Heart left ventricle (tissue), 16 donors: ENCODE measurements around the gene LDHD. TPM values are rescaled to one million over a fixed set of nuclear protein-coding genes. Genes with fewer than 3 reads are reported as not detected.
A peak's percentile ranks its signal among the peaks of the same experiment; 100 is the strongest.
"Not testable (repeated sequence)": the region's sequence is repeated elsewhere in the genome, so short reads cannot be mapped to it uniquely, and the experiment has no call there.

Experiments
- ATAC-seq, 4 donors: fragments of 200-7000 bp; cut with Tn5 transposase; one replicate each; pipeline ENCODE4 v1.9.1; 2020 to 2022; ENCODE audit warnings: moderate library complexity in 4 of 4, mild to moderate bottlenecking in 3 of 4, moderate number of reproducible peaks in 1 of 4
- DNase-seq, 5 donors: peaks; one replicate each; pipeline ENCODE4 v3.0.0-alpha.2; 2020
- H3K27ac ChIP-seq, 12 donors: fragments of 200-600 bp; sonication (generic) in 4 of 12; one replicate each; pipeline versions ENCODE4 v1.5.0 to v1.8.0; 2016 to 2022; ENCODE audit warnings: mild to moderate bottlenecking in 2 of 12
- H3K27me3 ChIP-seq, 9 donors: fragments of 200-600 bp; sonication (generic) in 2 of 9; one replicate each; pipeline versions ENCODE4 v1.5.1 to v1.8.0; 2016 to 2022; ENCODE audit warnings: mild to moderate bottlenecking in 3 of 9
- H3K36me3 ChIP-seq, 9 donors: fragments of 200-600 bp; sonication (generic) in 2 of 9; one replicate each; pipeline versions ENCODE4 v1.5.0 to v1.8.0; 2018 to 2022; ENCODE audit warnings: mild to moderate bottlenecking in 2 of 9
- H3K4me1 ChIP-seq, 12 donors: fragments of 200-600 bp; sonication (generic) in 4 of 12; one replicate each; pipeline versions ENCODE4 v1.5.0 to v1.8.0; 2016 to 2022; ENCODE audit warnings: mild to moderate bottlenecking in 3 of 12
- H3K4me3 ChIP-seq, 12 donors: fragments of 200-600 bp; sonication (generic) in 4 of 12; one replicate each; pipeline versions ENCODE4 v1.5.0 to v1.8.0; 2017 to 2022; ENCODE audit warnings: mild to moderate bottlenecking in 9 of 12, moderate library complexity in 4 of 12
- H3K9me3 ChIP-seq, 12 donors: fragments of 200-600 bp; sonication (generic) in 4 of 12; one replicate each; pipeline versions ENCODE4 v1.5.0 to v1.8.0; 2016 to 2022; ENCODE audit warnings: mild to moderate bottlenecking in 1 of 12
- POLR2A ChIP-seq, 2 donors: fragments of 450-650 bp; IDR thresholded peaks; one replicate each; pipeline ENCODE4 v1.6.1; 2017; ENCODE audit warnings: antibody characterized with exemption in 2 of 2, mild to moderate bottlenecking in 2 of 2, moderate library complexity in 2 of 2
- WGBS, 4 donors: extraction: QIAGEN DNeasy Blood & Tissue Kit in 2 of 4; methylation state at CpG; one replicate each; pipeline versions ENCODE4 v1.1.5 to v1.1.7; 2013 to 2018; 5-methylcytosine and 5-hydroxymethylcytosine counted together
- intact Hi-C, 10 donors: fragments of 100-400 bp; cut with DNase I; formaldehyde crosslinking; loops; one replicate each; pipeline versions ENCODE4 v1.11.1 to v1.14.2; 2022
- polyA plus RNA-seq, 2 donors: library from polyadenylated mRNA; stranded (reverse); fragments of 200-250 nt; gene quantifications; one replicate each; pipeline ENCODE4 v1.2.3, GENCODE V29; 2013
- total RNA-seq, 9 donors: library from RNA; depleted of rRNA in 2 of 9; stranded (reverse); fragments of >200 nt in 2 of 9; fragmentation: NEBNext Ultra II Directional in 3 of 9; extraction: Animal tissue kit (Norgen Biotek cat#: 25700) in 3 of 9; gene quantifications; one replicate each; pipeline versions ENCODE4 v1.1.0 to v1.2.4, GENCODE V29; 2016 to 2023
- TF ChIP-seq, protein P1 (sequence below), 12 donors: fragments of 200-600 bp; sonication (generic) in 4 of 12; IDR thresholded peaks; one replicate each; pipeline versions ENCODE4 v1.5.0 to v1.8.0; 2018 to 2022; ENCODE audit warnings: antibody characterized with exemption in 12 of 12, mild to moderate bottlenecking in 5 of 12
- donor health status: ischemic (EF 13 %, LVEDD 7.1; RV severe dilation, severe dysfunction).
- donor health status: healthy with polysubstance abuse.
- donor health status: DM: no; HTN: yes; CAD: no.
- donor health status: DM: no; HTN: no; CAD: no.
- donor health status: ischemic (EF 25% LVEDD 6.9; RV normal size, moderate dysfunction).
- donor health status: ischemic (EF 25% LVEDD 5.7; RV mildly dilated, moderate dysfunction).
- donor health status: healthy.
- donor health status: DM: yes; HTN: yes; CAD: no.
- donor health status: ischemic (EF 35%, LVEDD 5.7; RV mildly dilated, moderate dysfunction).
- donor health status: nonischemic (EF 11% LVEDD 7.7; RV severe dilation, severe dysfunction).
- donor health status: DM: yes; HTN: yes; CAD: no.
- donor health status: PGD.
- donor health status: ischemic (EF 29% LVEDD 5.4; RV normal size, mild dysfunction).
- donor health status: nonischemic (EF 23%, LVEDD 6.1; RV moderate dilation, normal function).

The LDHD gene
- total and polyA plus RNA-seq, 11 donors = 49.0 to 185 (median 90.6) TPM

DNA sequence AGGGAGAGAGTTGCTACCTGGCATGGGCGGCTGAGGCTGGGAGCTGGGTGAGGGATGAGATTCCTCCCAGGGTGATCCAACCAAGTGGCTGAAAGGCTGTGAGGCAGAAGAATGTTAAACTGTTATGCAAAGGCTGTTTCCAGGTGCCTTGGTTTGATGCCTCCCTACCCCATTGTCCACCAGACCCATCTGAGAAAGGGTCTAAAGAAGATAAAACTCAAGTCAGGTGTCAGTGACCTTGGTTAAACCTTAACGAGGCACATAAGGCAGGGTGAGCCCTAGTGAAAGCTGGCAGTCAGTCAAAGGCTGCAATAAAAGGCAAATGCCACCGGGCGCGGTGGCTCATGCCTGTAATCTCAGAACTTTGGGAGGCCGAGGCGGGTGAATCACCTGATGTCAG, 23.8 kb downstream of the LDHD start:
- Histone ChIP-seq H3K4me3 (no peak overlapping the region), H3K36me3 (peaks cover 0 to 20% (median 14%) of the 10 kb centered on the region in 9 donors), H3K27me3 (no peaks in the 10 kb centered on the region), H3K27ac (peak overlapping the region in 2 of 12 donors; percentile 19 to 21), H3K4me1 (peaks cover 5 to 37% (median 20%) of the 10 kb centered on the region in 12 donors), H3K9me3 (no peaks in the 10 kb centered on the region)
- intact Hi-C loops = no loop called here
- no peak for TF ChIP-seq POLR2A (IDR thresholded peaks at IDR 0.05)
- TF ChIP-seq, protein P1, sequence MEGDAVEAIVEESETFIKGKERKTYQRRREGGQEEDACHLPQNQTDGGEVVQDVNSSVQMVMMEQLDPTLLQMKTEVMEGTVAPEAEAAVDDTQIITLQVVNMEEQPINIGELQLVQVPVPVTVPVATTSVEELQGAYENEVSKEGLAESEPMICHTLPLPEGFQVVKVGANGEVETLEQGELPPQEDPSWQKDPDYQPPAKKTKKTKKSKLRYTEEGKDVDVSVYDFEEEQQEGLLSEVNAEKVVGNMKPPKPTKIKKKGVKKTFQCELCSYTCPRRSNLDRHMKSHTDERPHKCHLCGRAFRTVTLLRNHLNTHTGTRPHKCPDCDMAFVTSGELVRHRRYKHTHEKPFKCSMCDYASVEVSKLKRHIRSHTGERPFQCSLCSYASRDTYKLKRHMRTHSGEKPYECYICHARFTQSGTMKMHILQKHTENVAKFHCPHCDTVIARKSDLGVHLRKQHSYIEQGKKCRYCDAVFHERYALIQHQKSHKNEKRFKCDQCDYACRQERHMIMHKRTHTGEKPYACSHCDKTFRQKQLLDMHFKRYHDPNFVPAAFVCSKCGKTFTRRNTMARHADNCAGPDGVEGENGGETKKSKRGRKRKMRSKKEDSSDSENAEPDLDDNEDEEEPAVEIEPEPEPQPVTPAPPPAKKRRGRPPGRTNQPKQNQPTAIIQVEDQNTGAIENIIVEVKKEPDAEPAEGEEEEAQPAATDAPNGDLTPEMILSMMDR (IDR thresholded peaks at IDR 0.05) = no peak
- DNase-seq = peak in 1 of 5 donors; percentile 49
- WGBS, 4 donors = 49 to 56% (median 51%) methylated on average over 7 of the region's 7 CpGs
- ATAC-seq = peak in 2 of 4 donors; percentile 38 to 40

DNA sequence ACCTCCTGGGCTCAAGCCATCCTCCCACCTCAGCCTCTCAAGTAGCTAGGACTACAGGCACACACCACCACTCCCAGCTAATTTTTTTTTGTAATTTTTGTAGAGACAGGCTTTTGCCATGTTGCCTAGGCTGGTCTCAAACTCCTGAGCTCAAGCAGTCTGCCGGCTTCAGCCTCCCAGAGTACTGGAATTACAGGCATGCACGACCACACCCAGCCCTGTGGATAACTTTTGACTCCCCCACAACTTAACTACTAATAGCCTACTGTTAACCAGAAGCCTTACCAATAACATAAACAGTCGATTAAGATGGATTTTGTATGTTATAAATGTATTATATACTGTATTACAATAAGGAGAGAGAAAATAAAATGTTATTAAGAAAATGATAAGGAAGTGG, 25.0 kb downstream of the LDHD start:
- H3K9me3 ChIP-seq, ATAC-seq, H3K27me3 ChIP-seq, H3K4me3 ChIP-seq, intact Hi-C loops, H3K27ac ChIP-seq: not testable (repeated sequence)
- H3K4me1 ChIP-seq = peaks cover 5 to 45% (median 31%) of the 10 kb centered on the region in 12 donors
- WGBS, 4 donors = 52 to 59% (median 56%) methylated on average over 3 of the region's 3 CpGs
- peaks cover 0 to 20% (median 14%) of the 10 kb centered on the region in 9 donors for H3K36me3 ChIP-seq
- peak in 1 of 5 donors; percentile 17 for DNase-seq

DNA sequence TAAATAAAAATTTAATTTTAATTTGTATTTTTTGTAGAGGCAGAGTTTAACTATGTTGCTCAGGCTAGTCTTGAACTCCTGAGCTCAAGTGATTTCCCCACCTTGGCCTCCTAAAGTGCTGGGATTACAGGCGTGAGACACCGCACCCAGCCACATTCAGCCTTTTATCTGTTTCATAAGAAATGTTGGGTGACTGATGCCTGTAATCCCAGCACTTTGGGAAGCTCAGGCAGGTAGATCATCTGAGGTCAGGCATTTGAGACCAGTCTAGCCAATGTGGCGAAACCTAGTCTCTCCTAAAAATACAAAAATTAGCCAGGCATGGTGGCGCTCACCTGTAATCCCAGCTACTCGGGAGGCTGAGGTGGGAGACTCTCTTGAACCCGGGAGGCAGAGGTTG, 25.7 kb downstream of the LDHD start:
- intact Hi-C loops, H3K27me3 ChIP-seq, H3K27ac ChIP-seq, ATAC-seq, DNase-seq, H3K9me3 ChIP-seq, H3K4me3 ChIP-seq: not testable (repeated sequence)
- Histone ChIP-seq H3K4me1 (peaks cover 5 to 49% (median 33%) of the 10 kb centered on the region in 12 donors), H3K36me3 (peaks cover 0 to 20% (median 14%) of the 10 kb centered on the region in 9 donors)
- WGBS, 4 donors = 78 to 89% (median 83%) methylated on average over 6 of the region's 6 CpGs

DNA sequence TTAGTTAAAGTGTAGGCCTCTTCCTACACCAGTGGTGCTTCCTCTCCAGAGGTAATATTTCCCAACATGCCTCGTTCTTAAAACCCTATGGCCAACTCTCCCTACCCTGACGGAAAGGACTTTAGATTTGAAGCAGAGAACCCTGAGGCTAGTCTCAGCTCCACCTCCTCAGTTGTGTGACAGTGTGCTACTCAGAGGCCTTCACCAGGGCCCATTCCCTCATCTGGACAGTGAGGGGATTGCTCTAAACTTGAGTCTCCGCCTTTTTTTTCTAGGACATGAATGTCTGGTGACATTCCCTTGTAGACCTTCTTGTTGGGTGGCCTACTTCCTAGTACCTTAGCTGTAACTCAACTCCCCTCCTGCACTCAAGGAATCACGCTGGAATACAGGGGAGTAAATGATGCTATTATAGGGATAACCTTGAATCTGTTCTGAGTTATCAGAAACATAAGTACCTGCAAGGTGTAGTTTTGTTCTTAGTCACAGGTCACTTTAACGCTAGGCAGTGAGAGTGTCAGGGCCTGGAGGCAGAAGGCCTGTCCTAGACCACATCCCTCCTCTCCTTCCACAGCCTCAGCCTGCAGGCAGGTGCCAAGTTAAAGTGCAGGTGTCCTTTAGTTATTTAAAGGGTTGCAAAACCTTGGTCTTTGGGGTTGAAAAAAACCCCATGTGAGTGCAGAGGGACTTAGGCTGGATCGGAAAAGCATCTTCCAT, 26.9 kb downstream of the LDHD start:
- WGBS, 4 donors = 75 to 79% (median 77%) methylated on average over 6 of the region's 6 CpGs
- Histone ChIP-seq H3K36me3 (peaks cover 0 to 12% (median 4%) of the 10 kb centered on the region in 9 donors), H3K4me1 (peaks cover 5 to 49% (median 33%) of the 10 kb centered on the region in 12 donors), H3K27me3 (no peaks in the 10 kb centered on the region), H3K9me3 (no peaks in the 10 kb centered on the region), H3K4me3 (no peak overlapping the region), H3K27ac (peak overlapping the region in 1 of 12 donors; percentile 70)
- ATAC-seq (no peak), DNase-seq (no peak)
- intact Hi-C loops = loop anchor here in 1 of 10 donors (5.0 kb wide), 1 partner anchor 37 kb away; no protein-coding TSS in a partner anchor
- TF ChIP-seq, protein P1 (IDR thresholded peaks at IDR 0.05) = no peak
- TF ChIP-seq POLR2A (IDR thresholded peaks at IDR 0.05) = no peak

DNA sequence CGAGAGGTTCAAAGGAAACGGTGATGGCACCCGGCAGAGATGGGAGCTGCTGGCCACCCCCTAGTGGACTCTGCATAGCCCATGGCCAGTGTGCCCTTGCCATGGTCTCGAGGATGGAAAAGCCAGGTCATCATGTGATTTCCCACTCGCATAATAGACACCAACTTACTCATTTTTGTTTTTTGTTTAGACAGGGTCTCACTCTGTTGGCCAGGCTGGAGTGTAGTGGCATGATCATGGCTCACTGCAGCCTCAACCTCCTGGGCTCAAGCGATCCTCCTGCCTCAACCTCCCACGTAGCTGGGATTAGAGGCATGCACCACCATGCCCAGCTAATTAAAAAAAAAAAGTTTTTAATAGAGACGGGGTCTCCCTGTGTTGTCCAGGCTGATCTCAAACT, 27.6 kb downstream of the LDHD start:
- Histone ChIP-seq H3K9me3 (no peaks in the 10 kb centered on the region), H3K27ac (peak overlapping the region in 1 of 12 donors; percentile 70), H3K4me3 (no peak overlapping the region), H3K36me3 (peaks cover 0 to 6% (median 0%) of the 10 kb centered on the region in 9 donors), H3K4me1 (peaks cover 5 to 49% (median 33%) of the 10 kb centered on the region in 12 donors), H3K27me3 (no peaks in the 10 kb centered on the region)
- DNase-seq = no peak
- TF ChIP-seq POLR2A (IDR thresholded peaks at IDR 0.05) = no peak
- TF ChIP-seq, protein P1 (IDR thresholded peaks at IDR 0.05) = no peak
- no peak for ATAC-seq
- intact Hi-C loops = loop anchor here in 1 of 10 donors (5.0 kb wide), 1 partner anchor 37 kb away; no protein-coding TSS in a partner anchor
- 77 to 84% (median 83%) methylated on average over 8 of the region's 8 CpGs for WGBS, 4 donors
